Psoas muscle (tissue), 8 donors: ENCODE results near the gene PCGF3. TPM values are rescaled to one million over a fixed set of nuclear protein-coding genes. Genes with fewer than 3 reads are reported as not detected.
"Not testable (repeated sequence)": the region's sequence is repeated elsewhere in the genome, so short reads cannot be mapped to it uniquely, and the experiment has no call there.

Experiments
- ATAC-seq, 4 donors: fragments of 200-7000 bp; cut with Tn5 transposase; one replicate each; pipeline ENCODE4 v1.9.1; 2020; ENCODE audit warnings: moderate library complexity in 3 of 4, mild to moderate bottlenecking in 2 of 4
- DNase-seq, 2 donors: peaks; one replicate each; pipeline ENCODE4 v3.0.0-alpha.2; 2020
- H3K27ac ChIP-seq: fragments of 200-600 bp; one replicate; pipeline ENCODE4 v1.8.0; 2022
- H3K27me3 ChIP-seq, 3 donors: fragments of 200-600 bp in 1 of 3; one replicate each; pipeline versions ENCODE4 v1.6.1 to v1.8.0; 2013 to 2022; ENCODE audit warnings: low read length in 2 of 3, mild to moderate bottlenecking in 2 of 3, moderate library complexity in 1 of 3; ENCODE audit not compliant: insufficient read depth in 3 of 3
- H3K36me3 ChIP-seq, 2 donors: fragments of 200-600 bp in 1 of 2; one replicate each; pipeline versions ENCODE4 v1.6.1 to v1.8.0; 2013 to 2022; ENCODE audit warnings: low read depth in 1 of 2, mild to moderate bottlenecking in 1 of 2, moderate library complexity in 1 of 2; ENCODE audit not compliant: insufficient read depth in 1 of 2
- H3K4me1 ChIP-seq: fragments of 200-600 bp; one replicate; pipeline ENCODE4 v1.8.0; 2022
- H3K4me3 ChIP-seq: fragments of 200-600 bp; one replicate; pipeline ENCODE4 v1.8.0; 2022; ENCODE audit warnings: mild to moderate bottlenecking
- H3K9me3 ChIP-seq: fragments of 200-600 bp; one replicate; pipeline ENCODE4 v1.8.0; 2022
- CTCF ChIP-seq: fragments of 200-600 bp; IDR thresholded peaks from one replicate; pipeline ENCODE4 v1.8.0; 2022; ENCODE audit warnings: antibody characterized with exemption
- WGBS, 3 donors: extraction: QIAGEN DNeasy Blood & Tissue Kit; methylation state at CpG; one replicate each; pipeline versions ENCODE4 v1.1.6 to v1.1.7; 2013; 5-methylcytosine and 5-hydroxymethylcytosine counted together
- intact Hi-C, 2 donors: fragments of 100-400 bp; cut with DNase I; formaldehyde crosslinking; loops; one replicate each; pipeline versions ENCODE4 v1.11.0 to v1.14.2; 2022
- polyA plus RNA-seq, 3 donors: library from polyadenylated mRNA; stranded (reverse); fragments of 200-250 nt; gene quantifications; one replicate each; pipeline ENCODE4 v1.2.3, GENCODE V29; 2013
- total RNA-seq, 4 donors: library from RNA; stranded (reverse); fragmentation: NEBNext Ultra II Directional in 2 of 4; extraction: Animal tissue kit (Norgen Biotek cat#: 25700) in 2 of 4; gene quantifications; one replicate each; pipeline versions ENCODE4 v1.2.1 to v1.2.4, GENCODE V29; 2021 to 2023
- donor health status: healthy with polysubstance abuse.
- donor health status: DM: no; HTN: no; CAD: no; lungs with moderate emphysema.
- donor health status: Bipolar disorder and iron deficiency.
- donor health status: healthy.
- donor health status: DM: yes; HTN: yes; CAD: no.
- donor health status: DM: no; HTN: no; CAD: no.
- donor health status: DM: no; HTN: no; CAD: no.
- donor health status: DM: yes; HTN: yes; CAD: no.

The PCGF3 gene
- total and polyA plus RNA-seq, 7 donors, result 10.9 to 19.2 (median 15.1) TPM

- ATAC-seq (no peak), DNase-seq (no peak)
- H3K27me3 ChIP-seq, result no peaks in the 10 kb centered on the region
- no peaks in the 10 kb centered on the region for H3K9me3 ChIP-seq
- peaks cover 10 to 31% of the 10 kb centered on the region in 2 donors for H3K36me3 ChIP-seq
- no peak overlapping the region for H3K4me3 ChIP-seq
- H3K27ac ChIP-seq, result no peak overlapping the region
- TF ChIP-seq CTCF, result no peak
- H3K4me1 ChIP-seq, result no peaks in the 10 kb centered on the region
- WGBS, 3 donors, result 84 to 95% (median 91%) methylated on average over 27 of the region's 27 CpGs
- intact Hi-C loops, result loop anchor here in 1 of 2 donors (10.0 kb wide), 1 partner anchor 264 kb away; the partner anchor contains the start of gene SLC26A1
Observed at GRCh38 chr4:730511-730910, 24.9 kb downstream of the PCGF3 start.

- H3K36me3 ChIP-seq, result peaks cover 10 to 38% of the 10 kb centered on the region in 2 donors
- intact Hi-C loops, result loop anchor here in 1 of 2 donors (10.0 kb wide), 1 partner anchor 264 kb away; the partner anchor contains the start of gene SLC26A1
- H3K9me3 ChIP-seq, H3K4me1 ChIP-seq, H3K27ac ChIP-seq, ATAC-seq, H3K27me3 ChIP-seq, H3K4me3 ChIP-seq, DNase-seq: not testable (repeated sequence)
- WGBS, 3 donors, result 86 to 91% (median 91%) methylated on average over 39 to 55 of the region's 68 CpGs
Observed at GRCh38 chr4:730946-731904, 25.6 kb downstream of the PCGF3 start.

GRCh38 chr4:731954-732353 is 26.3 kb downstream of the PCGF3 start:
- DNase-seq, H3K27ac ChIP-seq, H3K4me3 ChIP-seq, ATAC-seq, H3K4me1 ChIP-seq, H3K9me3 ChIP-seq, H3K27me3 ChIP-seq: not testable (repeated sequence)
- WGBS, 3 donors, result 72 to 83% methylated on average over 9 to 15 of the region's 27 CpGs; no CpG with 5 or more reads in 1 of the 3 donors
- intact Hi-C loops, result loop anchor here in 1 of 2 donors (10.0 kb wide), 1 partner anchor 263 kb away; the partner anchor contains the start of gene SLC26A1
- H3K36me3 ChIP-seq, result peaks cover 10 to 42% of the 10 kb centered on the region in 2 donors

- DNase-seq, result no peak
- Histone ChIP-seq H3K27ac (no peak overlapping the region), H3K4me1 (no peaks in the 10 kb centered on the region), H3K9me3 (no peaks in the 10 kb centered on the region), H3K4me3 (no peak overlapping the region), H3K36me3 (peaks cover 10 to 47% of the 10 kb centered on the region in 2 donors), H3K27me3 (no peaks in the 10 kb centered on the region)
- intact Hi-C loops, result loop anchor here in 1 of 2 donors (10.0 kb wide), 1 partner anchor 262 kb away; the partner anchor contains the start of gene SLC26A1
- no peak for TF ChIP-seq CTCF
- WGBS, 3 donors, result 88 to 91% (median 90%) methylated on average over 16 to 20 of the region's 20 CpGs
- ATAC-seq, result no peak
Observed at GRCh38 chr4:732486-732885, 26.9 kb downstream of the PCGF3 start.

- no peaks in the 10 kb centered on the region for H3K4me1 ChIP-seq
- H3K36me3 ChIP-seq, result peaks cover 12 to 53% of the 10 kb centered on the region in 2 donors
- no peak for TF ChIP-seq CTCF
- H3K27me3 ChIP-seq, result no peaks in the 10 kb centered on the region
- DNase-seq (peak in 1 of 2 donors; percentile 49), ATAC-seq (peak in 3 of 4 donors; percentile 40 to 52 (median 45))
- H3K4me3 ChIP-seq, result no peak overlapping the region
- intact Hi-C loops, result loop anchor here in 1 of 2 donors (10.0 kb wide), 1 partner anchor 262 kb away; the partner anchor contains the start of gene SLC26A1
- no peaks in the 10 kb centered on the region for H3K9me3 ChIP-seq
- H3K27ac ChIP-seq, result no peak overlapping the region
- 79 to 84% (median 82%) methylated on average over 26 to 32 of the region's 32 CpGs for WGBS, 3 donors
Observed at GRCh38 chr4:732911-733630, 27.4 kb downstream of the PCGF3 start.
